Transverse colon (tissue), 4 donors: ENCODE results near the gene SYT12. TPM values are rescaled to one million over a fixed set of nuclear protein-coding genes. Genes with fewer than 3 reads are reported as not detected.

Experiments
- DNase-seq: peaks from one replicate; pipeline ENCODE4 v3.0.0-alpha.2; 2019
- H3K27ac ChIP-seq, 4 donors: fragments of 200-600 bp; sonication (generic); 2 replicates each; pipeline ENCODE4 v1.5.1; 2016 to 2018; ENCODE audit warnings: inconsistent platforms in 4 of 4
- H3K27me3 ChIP-seq: fragments of 200-600 bp; sonication (generic); 2 replicates; pipeline ENCODE4 v1.5.1; 2017; ENCODE audit warnings: inconsistent platforms
- H3K36me3 ChIP-seq, 4 donors: fragments of 200-600 bp; sonication (generic); 2 replicates each; pipeline ENCODE4 v1.5.1; 2017 to 2019; ENCODE audit warnings: inconsistent platforms in 4 of 4
- H3K4me1 ChIP-seq, 4 donors: fragments of 200-600 bp; sonication (generic); 2 replicates each; pipeline ENCODE4 v1.5.1; 2017 to 2020; ENCODE audit warnings: inconsistent platforms in 4 of 4
- H3K4me3 ChIP-seq, 4 donors: fragments of 200-600 bp; sonication (generic); 1 replicate in 1 of 4; 2 replicates in 3 of 4; pipeline versions ENCODE4 v1.5.1 to v1.6.1; 2017 to 2019; ENCODE audit warnings: inconsistent platforms in 4 of 4
- H3K9me3 ChIP-seq, 2 donors: fragments of 200-600 bp; sonication (generic); 2 replicates each; pipeline ENCODE4 v1.5.1; 2017 to 2019; ENCODE audit warnings: inconsistent platforms in 2 of 2
- EP300 ChIP-seq: sonication (generic); formaldehyde crosslinking; IDR thresholded peaks from one replicate; pipeline ENCODE4 v1.6.1; 2017; ENCODE audit warnings: antibody characterized with exemption, low read depth
- POLR2A ChIP-seq: fragments of 450-650 bp; IDR thresholded peaks from one replicate; pipeline ENCODE4 v1.6.1; 2016; ENCODE audit warnings: antibody characterized with exemption, mild to moderate bottlenecking, moderate library complexity
- POLR2AphosphoS5 ChIP-seq, 3 donors: sonication (generic); formaldehyde crosslinking; IDR thresholded peaks; one replicate each; pipeline ENCODE4 v1.6.1; 2016; ENCODE audit warnings: antibody characterized with exemption in 3 of 3
- WGBS, 2 donors: methylation state at CpG; one replicate each; pipeline ENCODE4 v1.1.5; 2018; ENCODE audit warnings: low coverage in 1 of 2; 5-methylcytosine and 5-hydroxymethylcytosine counted together
- in situ Hi-C, 4 donors: fragments of 200-750 bp; cut with MboI; loops; one replicate each; pipeline versions ENCODE4 v1.15.0 to v1.15.1; 2017; ENCODE audit warnings: low sequenced_read_pairs in 3 of 4, low pct_ligation_motif_present in 1 of 4, low pct_unique_long_range_greater_than_20kb in 1 of 4
- intact Hi-C: fragments of 100-400 bp; cut with DNase I; formaldehyde crosslinking; loops from one replicate; pipeline ENCODE4 v1.15.1; 2023; ENCODE audit warnings: low total_unique reads
- total RNA-seq, 4 donors: library from RNA; depleted of rRNA; stranded (reverse); fragments of >200 nt; gene quantifications; one replicate each; pipeline ENCODE4 v1.1.0, GENCODE V29; 2016
- TF ChIP-seq, protein P1 (sequence below), 5 experiments: fragments of 200-600 bp in 3 of 5; fragments of 450-650 bp in 2 of 5; sonication (generic) in 3 of 5; IDR thresholded peaks; 1 replicate in 2 of 5; 2 replicates in 3 of 5; pipeline ENCODE4 v1.5.1; 2016 to 2017; ENCODE audit warnings: antibody characterized with exemption in 5 of 5, inconsistent platforms in 3 of 5, mild to moderate bottlenecking in 2 of 5, moderate library complexity in 1 of 5

Gene SYT12
- total RNA-seq, 4 donors from 2014 or later = not detected

GRCh38 chr11:67066333-67066709 lies 43.4 kb downstream of the SYT12 start:
- WGBS, 2 donors = 88% methylated on average over 3 of the region's 3 CpGs; no CpG with 5 or more reads in 1 of the 2 donors
- intact Hi-C loops = no loop called here
- Histone ChIP-seq H3K9me3 (no peaks in the 10 kb centered on the region), H3K4me3 (no peak overlapping the region), H3K4me1 (peaks cover 0 to 2% (median under 1%) of the 10 kb centered on the region in 4 donors), H3K36me3 (no peaks in the 10 kb centered on the region), H3K27ac (no peak overlapping the region), H3K27me3 (no peaks in the 10 kb centered on the region)
- TF ChIP-seq POLR2A (no peak), POLR2AphosphoS5 (IDR thresholded peaks at IDR 0.05) (no peak), EP300 (no peak)
- TF ChIP-seq, protein P1, sequence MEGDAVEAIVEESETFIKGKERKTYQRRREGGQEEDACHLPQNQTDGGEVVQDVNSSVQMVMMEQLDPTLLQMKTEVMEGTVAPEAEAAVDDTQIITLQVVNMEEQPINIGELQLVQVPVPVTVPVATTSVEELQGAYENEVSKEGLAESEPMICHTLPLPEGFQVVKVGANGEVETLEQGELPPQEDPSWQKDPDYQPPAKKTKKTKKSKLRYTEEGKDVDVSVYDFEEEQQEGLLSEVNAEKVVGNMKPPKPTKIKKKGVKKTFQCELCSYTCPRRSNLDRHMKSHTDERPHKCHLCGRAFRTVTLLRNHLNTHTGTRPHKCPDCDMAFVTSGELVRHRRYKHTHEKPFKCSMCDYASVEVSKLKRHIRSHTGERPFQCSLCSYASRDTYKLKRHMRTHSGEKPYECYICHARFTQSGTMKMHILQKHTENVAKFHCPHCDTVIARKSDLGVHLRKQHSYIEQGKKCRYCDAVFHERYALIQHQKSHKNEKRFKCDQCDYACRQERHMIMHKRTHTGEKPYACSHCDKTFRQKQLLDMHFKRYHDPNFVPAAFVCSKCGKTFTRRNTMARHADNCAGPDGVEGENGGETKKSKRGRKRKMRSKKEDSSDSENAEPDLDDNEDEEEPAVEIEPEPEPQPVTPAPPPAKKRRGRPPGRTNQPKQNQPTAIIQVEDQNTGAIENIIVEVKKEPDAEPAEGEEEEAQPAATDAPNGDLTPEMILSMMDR (IDR thresholded peaks at IDR 0.05) = no peak
- no peak for DNase-seq
- in situ Hi-C loops = no loop called here

DNA sequence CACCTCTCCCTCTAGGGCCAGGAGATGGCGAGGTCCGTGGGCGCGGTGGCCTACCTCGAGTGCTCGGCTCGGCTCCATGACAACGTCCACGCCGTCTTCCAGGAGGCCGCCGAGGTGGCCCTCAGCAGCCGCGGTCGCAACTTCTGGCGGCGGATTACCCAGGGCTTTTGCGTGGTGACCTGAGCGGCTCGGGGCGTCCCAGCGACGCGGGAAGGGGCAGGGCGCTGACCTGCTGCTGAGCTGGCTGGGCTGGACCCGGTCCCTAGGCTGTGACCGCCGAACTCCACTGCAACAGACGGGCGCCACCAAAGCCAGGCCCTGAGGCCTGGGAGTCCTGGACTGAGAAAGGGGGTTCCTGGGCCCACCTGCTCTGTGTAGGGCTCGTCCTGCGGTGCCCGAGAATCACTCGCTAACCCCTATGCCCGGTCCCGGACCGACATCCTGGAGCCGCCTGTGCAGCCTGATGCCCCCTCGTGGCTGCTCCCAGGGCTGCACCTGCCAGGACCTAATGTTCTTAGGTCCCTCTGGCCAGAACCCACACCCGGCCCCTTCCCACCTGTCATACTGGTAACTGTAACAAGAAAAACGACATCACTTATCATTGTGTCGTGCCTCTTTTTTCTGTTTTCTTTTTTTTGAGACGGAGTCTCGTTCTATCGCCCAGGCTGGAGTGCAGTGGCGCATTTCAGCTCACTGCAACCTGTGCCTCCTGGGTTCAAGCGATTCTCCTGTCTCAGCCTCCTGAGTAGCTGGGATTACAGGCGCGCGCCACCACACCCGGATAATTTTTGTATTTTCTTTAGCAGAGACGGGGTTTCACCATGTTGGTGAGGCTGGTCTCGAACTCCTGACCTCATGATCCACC lies 48.7 kb downstream of the SYT12 start:
- Histone ChIP-seq H3K9me3 (no peaks in the 10 kb centered on the region), H3K4me1 (peaks cover 0 to 7% (median 3%) of the 10 kb centered on the region in 4 donors), H3K4me3 (peak overlapping the region in 3 of 4 donors; percentile 10 to 45 (median 29)), H3K27me3 (no peaks in the 10 kb centered on the region), H3K36me3 (no peaks in the 10 kb centered on the region), H3K27ac (no peak overlapping the region)
- in situ Hi-C loops = no loop called here
- peak; percentile 85 for DNase-seq
- TF ChIP-seq, protein P1 (IDR thresholded peaks at IDR 0.05) = peak; percentile 82 to 92 (median 86)
- TF ChIP-seq POLR2A = no peak
- intact Hi-C loops = no loop called here
- 20 to 44% methylated on average over 1 to 53 of the region's 53 CpGs for WGBS, 2 donors

DNA sequence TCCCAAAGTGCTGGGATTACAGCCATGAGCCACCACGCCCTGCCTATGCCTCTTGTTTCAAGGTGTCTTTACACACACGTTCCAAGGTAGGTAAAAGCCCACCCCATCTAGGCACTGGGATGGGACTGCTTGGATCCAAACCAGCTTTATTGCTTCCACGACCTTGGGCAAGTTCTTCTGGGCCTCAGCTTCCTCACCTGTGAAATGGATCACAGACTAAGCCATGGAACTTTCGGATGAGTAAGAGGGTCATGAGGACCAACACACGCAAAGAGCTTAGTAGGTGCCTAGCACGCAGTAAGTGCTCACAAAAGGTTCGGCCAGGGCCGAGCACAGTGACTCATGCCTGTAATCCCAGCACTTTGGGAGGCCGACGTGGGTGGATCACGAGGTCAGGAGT lies 49.4 kb downstream of the SYT12 start:
- intact Hi-C loops = no loop called here
- in situ Hi-C loops = no loop called here
- Histone ChIP-seq H3K9me3 (no peaks in the 10 kb centered on the region), H3K36me3 (no peaks in the 10 kb centered on the region), H3K4me3 (no peak overlapping the region), H3K27me3 (no peaks in the 10 kb centered on the region), H3K27ac (no peak overlapping the region), H3K4me1 (peaks cover 0 to 10% (median 3%) of the 10 kb centered on the region in 4 donors)
- TF ChIP-seq, protein P1 (IDR thresholded peaks at IDR 0.05) = no peak
- TF ChIP-seq EP300 (no peak), POLR2A (no peak), POLR2AphosphoS5 (IDR thresholded peaks at IDR 0.05) (no peak)
- WGBS, 2 donors = 65 to 100% methylated on average over 3 to 11 of the region's 11 CpGs
- no peak for DNase-seq

GRCh38 chr11:67073908-67074307 lies 51.0 kb downstream of the SYT12 start:
- intact Hi-C loops = no loop called here
- H3K27ac ChIP-seq = no peak overlapping the region
- H3K36me3 ChIP-seq = no peaks in the 10 kb centered on the region
- no peaks in the 10 kb centered on the region for H3K9me3 ChIP-seq
- no peaks in the 10 kb centered on the region for H3K27me3 ChIP-seq
- in situ Hi-C loops = no loop called here
- TF ChIP-seq POLR2AphosphoS5 (IDR thresholded peaks at IDR 0.05) = no peak
- TF ChIP-seq POLR2A = no peak
- TF ChIP-seq EP300 = no peak
- TF ChIP-seq, protein P1 (IDR thresholded peaks at IDR 0.05) = no peak
- WGBS, 2 donors = 82% methylated on average over 9 of the region's 9 CpGs; no CpG with 5 or more reads in 1 of the 2 donors
- peaks cover 5 to 26% (median 11%) of the 10 kb centered on the region in 4 donors for H3K4me1 ChIP-seq
- no peak overlapping the region for H3K4me3 ChIP-seq
- no peak for DNase-seq
